ENCODE results near the gene MRE11. TPM values are rescaled to one million over a fixed set of nuclear protein-coding genes. Genes with fewer than 3 reads are reported as not detected.

Gene MRE11
- total RNA-seq, 1 donor from 2014 or later = 14.1 TPM

GRCh38 chr11:94519478-94520084, 25.9 kb upstream of the MRE11 start:
- Histone ChIP-seq H3K27me3 (ENCODE audit: insufficient read depth, low read length) (peaks cover 12% of the 10 kb centered on the region), H3K36me3 (ENCODE audit: insufficient read depth, low read length) (no peaks in the 10 kb centered on the region), H2AFZ (ENCODE audit: low read depth, low read length) (no peak overlapping the region), H3K4me2 (ENCODE audit: low read length) (no peak overlapping the region), H3K9me3 (ENCODE audit: insufficient read depth, low read depth, low read length) (no peaks in the 10 kb centered on the region), H3K27ac (ENCODE audit: low read depth, low read length) (no peak overlapping the region), H4K20me1 (ENCODE audit: insufficient read depth, low read length) (no peaks in the 10 kb centered on the region), H3K4me3 (ENCODE audit: insufficient read depth, low read depth, low read length) (no peak overlapping the region), H3K79me2 (ENCODE audit: insufficient read depth, low read length) (no peaks in the 10 kb centered on the region), H3K4me1 (ENCODE audit: insufficient read depth, low read length) (no peaks in the 10 kb centered on the region), H3K9ac (ENCODE audit: low read length) (no peak overlapping the region)
- Mint-ChIP-seq H3K4me3 (ENCODE audit: unreplicated experiment) (no peak overlapping the region), H3K27ac (ENCODE audit: unreplicated experiment) (no peak overlapping the region), H3K9me3 (ENCODE audit: unreplicated experiment) (no peaks in the 10 kb centered on the region), H3K4me1 (ENCODE audit: low read depth, unreplicated experiment) (no peaks in the 10 kb centered on the region), H3K27me3 (ENCODE audit: low read depth, unreplicated experiment) (peaks cover 2% of the 10 kb centered on the region), H3K36me3 (ENCODE audit: low read depth, unreplicated experiment) (no peaks in the 10 kb centered on the region)
- DNase-seq (ENCODE audit: low read depth) (no peak), FAIRE-seq (no peak)
- TF ChIP-seq CTCF (IDR thresholded peaks at IDR 0.05; ENCODE audit: insufficient read depth, low read depth, low read length) = peak; percentile 69
- TF ChIP-seq EZH2 (IDR thresholded peaks at IDR 0.05; ENCODE audit: insufficient read depth, low read length) = no peak

- Mint-ChIP-seq H3K36me3 (ENCODE audit: low read depth, unreplicated experiment) (no peaks in the 10 kb centered on the region), H3K27me3 (ENCODE audit: low read depth, unreplicated experiment) (peaks cover 2% of the 10 kb centered on the region), H3K27ac (ENCODE audit: unreplicated experiment) (no peak overlapping the region), H3K9me3 (ENCODE audit: unreplicated experiment) (no peaks in the 10 kb centered on the region), H3K4me1 (ENCODE audit: low read depth, unreplicated experiment) (no peaks in the 10 kb centered on the region), H3K4me3 (ENCODE audit: unreplicated experiment) (no peak overlapping the region)
- no peak overlapping the region for H2AFZ ChIP-seq (ENCODE audit: low read depth, low read length)
- no peaks in the 10 kb centered on the region for H3K9me3 ChIP-seq (ENCODE audit: insufficient read depth, low read depth, low read length)
- TF ChIP-seq EZH2 (IDR thresholded peaks at IDR 0.05; ENCODE audit: insufficient read depth, low read length) (no peak), CTCF (IDR thresholded peaks at IDR 0.05; ENCODE audit: insufficient read depth, low read depth, low read length) (no peak)
- no peak for FAIRE-seq
- no peak overlapping the region for H3K4me3 ChIP-seq (ENCODE audit: insufficient read depth, low read depth, low read length)
- no peak overlapping the region for H3K9ac ChIP-seq (ENCODE audit: low read length)
- H3K79me2 ChIP-seq (ENCODE audit: insufficient read depth, low read length) = no peaks in the 10 kb centered on the region
- no peaks in the 10 kb centered on the region for H4K20me1 ChIP-seq (ENCODE audit: insufficient read depth, low read length)
- no peaks in the 10 kb centered on the region for H3K36me3 ChIP-seq (ENCODE audit: insufficient read depth, low read length)
- no peak overlapping the region for H3K27ac ChIP-seq (ENCODE audit: low read depth, low read length)
- no peak overlapping the region for H3K4me2 ChIP-seq (ENCODE audit: low read length)
- H3K4me1 ChIP-seq (ENCODE audit: insufficient read depth, low read length) = no peaks in the 10 kb centered on the region
- DNase-seq (ENCODE audit: low read depth) = no peak
- peaks cover 12% of the 10 kb centered on the region for H3K27me3 ChIP-seq (ENCODE audit: insufficient read depth, low read length)
Observed at GRCh38 chr11:94518300-94518699, 24.7 kb upstream of the MRE11 start.

GRCh38 chr11:94516725-94517124, 23.1 kb upstream of the MRE11 start:
- H3K9ac ChIP-seq (ENCODE audit: low read length) = no peak overlapping the region
- DNase-seq (ENCODE audit: low read depth) = no peak

More at GRCh38 chr11:94516725-94517124, 23.1 kb upstream of the MRE11 start:
- Histone ChIP-seq H3K4me2 (ENCODE audit: low read length) (no peak overlapping the region), H3K27me3 (ENCODE audit: insufficient read depth, low read length) (peaks cover 12% of the 10 kb centered on the region), H3K4me1 (ENCODE audit: insufficient read depth, low read length) (no peaks in the 10 kb centered on the region), H4K20me1 (ENCODE audit: insufficient read depth, low read length) (no peaks in the 10 kb centered on the region), H3K79me2 (ENCODE audit: insufficient read depth, low read length) (no peaks in the 10 kb centered on the region), H3K4me3 (ENCODE audit: insufficient read depth, low read depth, low read length) (no peak overlapping the region), H2AFZ (ENCODE audit: low read depth, low read length) (no peak overlapping the region), H3K36me3 (ENCODE audit: insufficient read depth, low read length) (no peaks in the 10 kb centered on the region), H3K9me3 (ENCODE audit: insufficient read depth, low read depth, low read length) (no peaks in the 10 kb centered on the region), H3K27ac (ENCODE audit: low read depth, low read length) (no peak overlapping the region)
- H3K4me3 Mint-ChIP-seq (ENCODE audit: unreplicated experiment) = no peak overlapping the region
- no peaks in the 10 kb centered on the region for H3K4me1 Mint-ChIP-seq (ENCODE audit: low read depth, unreplicated experiment)
- no peak for TF ChIP-seq EZH2 (IDR thresholded peaks at IDR 0.05; ENCODE audit: insufficient read depth, low read length)
- TF ChIP-seq CTCF (IDR thresholded peaks at IDR 0.05; ENCODE audit: insufficient read depth, low read depth, low read length) = no peak
- FAIRE-seq = no peak
- no peak overlapping the region for H3K27ac Mint-ChIP-seq (ENCODE audit: unreplicated experiment)
- H3K36me3 Mint-ChIP-seq (ENCODE audit: low read depth, unreplicated experiment) = no peaks in the 10 kb centered on the region
- H3K9me3 Mint-ChIP-seq (ENCODE audit: unreplicated experiment) = peaks cover 3% of the 10 kb centered on the region
- peaks cover 6% of the 10 kb centered on the region for H3K27me3 Mint-ChIP-seq (ENCODE audit: low read depth, unreplicated experiment)
